ENCODE measurements around the gene TSC2. TPM values are rescaled to one million over a fixed set of nuclear protein-coding genes. Genes with fewer than 3 reads are reported as not detected.

The TSC2 gene
- total RNA-seq, 2 donors from 2014 or later, result 42.4 to 43.2 TPM

DNA sequence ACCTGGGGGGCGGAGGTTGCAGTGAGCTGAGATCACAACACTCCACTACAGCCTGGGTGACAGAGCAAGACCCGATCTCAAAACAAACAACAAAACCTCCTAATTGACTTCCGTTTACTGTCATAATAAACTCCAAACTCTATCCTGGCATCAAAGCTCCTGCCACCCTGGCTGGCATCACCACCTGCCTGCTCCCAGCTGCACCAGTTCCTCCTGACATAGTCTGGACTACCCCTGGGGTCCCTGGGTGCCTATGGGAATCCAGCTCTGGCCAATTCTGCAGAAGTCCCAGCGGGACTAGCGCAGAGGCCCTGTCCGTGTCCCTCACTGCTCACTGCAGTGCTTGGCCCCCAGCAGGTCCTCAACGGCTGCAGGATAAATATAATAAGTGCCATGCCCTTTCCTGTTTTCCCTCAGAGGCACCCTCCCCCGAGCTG, 874 bp upstream of the TSC2 start:
- Histone ChIP-seq H3K4me1 (peaks cover 0 to 67% of the 10 kb centered on the region in 2 donors), H3K36me3 (no peaks in the 10 kb centered on the region), H3K27me3 (no peaks in the 10 kb centered on the region), H3K4me3 (peak overlapping the region; percentile 70 to 97), H3K9me3 (no peaks in the 10 kb centered on the region), H3K27ac (peak overlapping the region; percentile 74 to 82)
- no peak for DNase-seq (ENCODE audit: low spot score)
- TF ChIP-seq, protein P1, sequence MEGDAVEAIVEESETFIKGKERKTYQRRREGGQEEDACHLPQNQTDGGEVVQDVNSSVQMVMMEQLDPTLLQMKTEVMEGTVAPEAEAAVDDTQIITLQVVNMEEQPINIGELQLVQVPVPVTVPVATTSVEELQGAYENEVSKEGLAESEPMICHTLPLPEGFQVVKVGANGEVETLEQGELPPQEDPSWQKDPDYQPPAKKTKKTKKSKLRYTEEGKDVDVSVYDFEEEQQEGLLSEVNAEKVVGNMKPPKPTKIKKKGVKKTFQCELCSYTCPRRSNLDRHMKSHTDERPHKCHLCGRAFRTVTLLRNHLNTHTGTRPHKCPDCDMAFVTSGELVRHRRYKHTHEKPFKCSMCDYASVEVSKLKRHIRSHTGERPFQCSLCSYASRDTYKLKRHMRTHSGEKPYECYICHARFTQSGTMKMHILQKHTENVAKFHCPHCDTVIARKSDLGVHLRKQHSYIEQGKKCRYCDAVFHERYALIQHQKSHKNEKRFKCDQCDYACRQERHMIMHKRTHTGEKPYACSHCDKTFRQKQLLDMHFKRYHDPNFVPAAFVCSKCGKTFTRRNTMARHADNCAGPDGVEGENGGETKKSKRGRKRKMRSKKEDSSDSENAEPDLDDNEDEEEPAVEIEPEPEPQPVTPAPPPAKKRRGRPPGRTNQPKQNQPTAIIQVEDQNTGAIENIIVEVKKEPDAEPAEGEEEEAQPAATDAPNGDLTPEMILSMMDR (IDR thresholded peaks at IDR 0.05), result no peak

DNA sequence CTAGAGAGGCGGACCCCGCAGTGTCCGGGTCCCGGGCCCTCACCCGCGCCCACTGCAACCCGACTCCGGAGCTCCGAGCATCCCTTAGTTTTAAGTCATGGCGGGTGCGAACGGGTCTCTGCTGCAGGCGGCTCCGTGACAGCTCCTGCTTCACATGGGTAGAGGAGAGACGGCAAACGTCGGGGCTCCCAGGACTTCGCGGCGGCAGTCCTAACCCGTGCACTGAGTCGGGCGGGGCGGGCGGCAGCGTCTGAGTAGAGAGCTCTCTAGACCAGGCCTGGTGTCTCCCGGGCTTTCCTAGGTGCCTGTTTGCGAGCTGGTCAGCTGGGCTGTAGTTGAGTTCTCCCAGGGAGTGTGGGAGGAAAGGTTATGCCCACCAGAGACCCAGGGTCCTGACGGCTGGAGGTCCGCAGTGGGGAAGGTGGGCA, 345 bp downstream of the TSC2 start:
- TF ChIP-seq, protein P1 (IDR thresholded peaks at IDR 0.05), result no peak
- Histone ChIP-seq H3K9me3 (no peaks in the 10 kb centered on the region), H3K4me1 (peaks cover 0 to 54% of the 10 kb centered on the region in 2 donors), H3K27ac (peak overlapping the region; percentile 74 to 82), H3K4me3 (peak overlapping the region; percentile 70 to 97), H3K27me3 (no peaks in the 10 kb centered on the region), H3K36me3 (peaks cover 3% of the 10 kb centered on the region)
- DNase-seq (ENCODE audit: low spot score), result no peak

DNA sequence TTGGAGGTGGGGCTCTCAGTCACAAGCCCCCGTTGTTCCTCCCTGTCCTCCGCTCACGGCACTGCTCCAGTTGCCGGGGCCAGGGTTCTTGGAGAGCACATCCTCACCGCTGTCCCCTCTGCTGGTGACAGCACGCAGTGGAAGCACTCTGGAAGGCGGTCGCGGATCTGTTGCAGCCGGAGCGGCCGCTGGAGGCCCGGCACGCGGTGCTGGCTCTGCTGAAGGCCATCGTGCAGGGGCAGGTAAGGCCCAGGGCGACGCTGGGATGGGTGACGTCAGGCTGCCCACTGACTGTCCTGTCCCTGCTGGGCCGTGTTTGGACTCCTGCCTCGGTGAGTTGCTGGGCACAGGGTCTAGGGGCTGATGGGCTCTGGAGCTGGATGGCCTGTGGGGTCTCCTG, 5.4 kb downstream of the TSC2 start:
- H3K36me3 ChIP-seq, result peaks cover 28% of the 10 kb centered on the region
- no peak overlapping the region for H3K27ac ChIP-seq
- peaks cover 0 to 14% of the 10 kb centered on the region in 2 donors for H3K4me1 ChIP-seq
- no peak overlapping the region for H3K4me3 ChIP-seq
- TF ChIP-seq, protein P1 (IDR thresholded peaks at IDR 0.05), result no peak
- DNase-seq (ENCODE audit: low spot score), result no peak
- H3K27me3 ChIP-seq, result no peaks in the 10 kb centered on the region
- H3K9me3 ChIP-seq, result no peaks in the 10 kb centered on the region

DNA sequence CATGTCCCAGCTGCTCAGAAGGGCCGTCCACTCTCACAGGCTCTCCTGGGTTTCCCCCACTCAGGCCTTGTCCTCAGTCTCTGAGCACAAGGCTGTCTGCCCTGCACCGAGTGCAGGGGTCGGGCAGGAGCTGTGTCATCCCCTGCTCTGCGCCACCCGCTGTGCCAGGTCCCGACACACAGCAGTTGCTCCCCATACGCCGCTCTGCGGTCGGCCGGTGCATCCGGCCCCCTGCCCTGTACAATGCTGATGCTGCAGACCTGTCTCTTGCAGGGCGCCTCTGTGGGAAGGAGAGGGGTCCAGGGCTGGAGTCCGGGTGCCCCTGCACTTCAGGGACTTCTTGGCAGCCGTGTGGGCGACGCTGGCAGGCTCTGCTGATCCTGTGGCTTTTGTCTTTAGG, 6.1 kb downstream of the TSC2 start:
- Histone ChIP-seq H3K36me3 (peaks cover 33% of the 10 kb centered on the region), H3K27ac (no peak overlapping the region), H3K4me1 (peaks cover 0 to 7% of the 10 kb centered on the region in 2 donors), H3K9me3 (no peaks in the 10 kb centered on the region), H3K4me3 (no peak overlapping the region), H3K27me3 (no peaks in the 10 kb centered on the region)
- TF ChIP-seq, protein P1 (IDR thresholded peaks at IDR 0.05), result no peak
- DNase-seq (ENCODE audit: low spot score), result no peak

DNA sequence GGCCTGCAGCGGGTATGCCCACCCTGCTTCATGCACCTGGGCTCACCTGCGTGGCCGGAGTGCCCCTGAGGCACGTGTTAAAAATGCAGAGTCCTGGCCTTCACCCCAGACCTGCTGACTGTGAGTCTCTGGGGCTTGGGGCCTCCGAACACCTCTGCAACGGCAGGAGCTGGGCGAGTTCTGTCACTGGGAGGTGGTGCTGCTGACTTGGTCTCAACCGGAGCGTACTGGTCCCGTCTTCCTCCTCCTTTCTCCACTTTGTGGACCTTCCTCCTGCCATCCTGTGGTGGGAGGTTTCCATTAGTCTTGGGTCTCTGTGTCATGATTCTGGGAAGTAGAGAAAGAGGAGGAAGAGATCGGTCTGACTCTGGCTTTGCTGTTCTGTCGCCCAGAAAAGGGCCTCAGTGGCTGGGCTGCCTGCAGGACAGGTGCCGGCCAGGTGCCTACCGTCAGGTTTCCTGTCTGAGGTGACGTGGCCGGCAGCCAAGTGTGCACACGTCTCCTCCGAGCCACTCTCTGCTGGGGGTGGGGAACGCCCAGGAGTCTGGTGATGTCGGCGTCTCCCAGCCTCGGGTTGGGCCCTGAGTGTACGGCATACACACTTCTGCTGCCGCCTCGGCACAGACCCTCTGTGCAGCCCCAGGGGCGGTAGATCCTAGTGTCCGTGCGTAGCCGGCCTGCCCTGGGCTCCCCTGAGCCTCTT, 6.9 kb downstream of the TSC2 start:
- TF ChIP-seq, protein P1 (IDR thresholded peaks at IDR 0.05), result no peak
- H3K9me3 ChIP-seq, result no peaks in the 10 kb centered on the region
- H3K27ac ChIP-seq, result no peak overlapping the region
- H3K4me3 ChIP-seq, result no peak overlapping the region
- H3K4me1 ChIP-seq, result no peaks in the 10 kb centered on the region
- no peaks in the 10 kb centered on the region for H3K27me3 ChIP-seq
- no peak for DNase-seq (ENCODE audit: low spot score)
- peaks cover 33% of the 10 kb centered on the region for H3K36me3 ChIP-seq

DNA sequence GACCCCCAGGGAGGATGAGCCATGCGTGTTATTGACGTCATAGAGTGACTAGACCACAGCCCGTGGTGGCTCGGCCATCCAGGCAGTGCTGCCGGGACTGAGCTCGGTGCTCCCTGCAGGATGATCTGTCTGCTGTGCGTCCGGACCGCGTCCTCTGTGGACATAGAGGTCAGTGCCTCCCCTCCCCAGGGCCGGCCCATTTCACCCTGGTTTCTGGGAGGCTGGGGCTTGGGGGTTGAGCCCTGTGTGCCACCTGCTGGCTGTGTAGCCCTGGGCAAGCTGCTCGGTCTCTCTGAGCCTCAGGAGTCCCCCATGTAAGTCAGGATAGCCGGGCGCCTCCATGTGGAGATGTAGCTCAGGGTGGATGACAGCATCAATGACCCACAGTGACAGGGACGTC, 8.3 kb downstream of the TSC2 start:
- TF ChIP-seq, protein P1 (IDR thresholded peaks at IDR 0.05), result peak in 1 of 2 donors; percentile 38
- H3K9me3 ChIP-seq, result no peaks in the 10 kb centered on the region
- peaks cover 38% of the 10 kb centered on the region for H3K36me3 ChIP-seq
- no peak overlapping the region for H3K27ac ChIP-seq
- H3K4me3 ChIP-seq, result no peak overlapping the region
- DNase-seq (ENCODE audit: low spot score), result no peak
- no peaks in the 10 kb centered on the region for H3K27me3 ChIP-seq
- H3K4me1 ChIP-seq, result no peaks in the 10 kb centered on the region

Measured in right atrium auricular region (tissue), 2 donors.